Neuronal stem cell (in vitro differentiated cells): ENCODE measurements around the gene TNNI2.

Experiments
- DNase-seq: peaks from one replicate; pipeline ENCODE4 v3.0.0-alpha.2; 2013; ENCODE audit warnings: low spot score
- H2AFZ ChIP-seq: one replicate; pipeline ENCODE4 v1.6.1; 2013; ENCODE audit warnings: mild to moderate bottlenecking, low read length, inconsistent platforms
- H2AK5ac ChIP-seq: 2 replicates; pipeline ENCODE4 v1.6.1; 2013; ENCODE audit warnings: low read depth, mild to moderate bottlenecking, inconsistent platforms, low read length, moderate library complexity, mixed read lengths
- H2BK120ac ChIP-seq: 2 replicates; pipeline ENCODE4 v1.6.1; 2013; ENCODE audit warnings: low read depth, mild to moderate bottlenecking, inconsistent platforms, low read length, moderate library complexity, mixed read lengths
- H2BK12ac ChIP-seq: one replicate; pipeline ENCODE4 v1.6.1; 2013; ENCODE audit warnings: low read length, inconsistent platforms
- H2BK15ac ChIP-seq: 2 replicates; pipeline ENCODE4 v1.6.1; 2013; ENCODE audit warnings: mild to moderate bottlenecking, low read length, inconsistent platforms, mixed read lengths
- H2BK5ac ChIP-seq: one replicate; pipeline ENCODE4 v1.6.1; 2013; ENCODE audit warnings: inconsistent platforms, mild to moderate bottlenecking, low read length, moderate library complexity
- H3K14ac ChIP-seq: one replicate; pipeline ENCODE4 v1.6.1; 2013; ENCODE audit warnings: low read length, inconsistent platforms
- H3K18ac ChIP-seq: 2 replicates; pipeline ENCODE4 v1.6.1; 2013; ENCODE audit warnings: low read length, inconsistent platforms
- H3K23ac ChIP-seq: 2 replicates; pipeline ENCODE4 v1.6.1; 2013; ENCODE audit warnings: low read depth, mild to moderate bottlenecking, mixed read lengths, low read length, inconsistent platforms; ENCODE audit not compliant: poor library complexity
- H3K27ac ChIP-seq: replicated peaks from 3 replicates; pipeline ENCODE4 v1.5.1; 2013; ENCODE audit warnings: low read length, inconsistent platforms
- H3K27me3 ChIP-seq, 3 experiments: 2 replicates each; pipeline ENCODE4 v1.6.1; 2013; ENCODE audit warnings: low read length in 3 of 3, mild to moderate bottlenecking in 2 of 3, inconsistent platforms in 1 of 3, low read depth in 1 of 3, mixed read lengths in 1 of 3, moderate library complexity in 1 of 3; ENCODE audit not compliant: control insufficient read depth in 3 of 3, insufficient read depth in 3 of 3
- H3K36me3 ChIP-seq, 2 donors: replicated peaks in 1 of 2; 2 replicates each; pipeline ENCODE4 v1.6.1; 2013; ENCODE audit warnings: low read length in 2 of 2; ENCODE audit not compliant: control insufficient read depth in 2 of 2, insufficient read depth in 2 of 2
- H3K4ac ChIP-seq: 2 replicates; pipeline ENCODE4 v1.6.1; 2013; ENCODE audit warnings: inconsistent platforms, mild to moderate bottlenecking, low read length, moderate library complexity
- H3K4me1 ChIP-seq, 2 donors: 1 replicate in 1 of 2; 2 replicates in 1 of 2; pipeline ENCODE4 v1.6.1; 2013; ENCODE audit warnings: low read length in 2 of 2, low read depth in 1 of 2; ENCODE audit not compliant: control insufficient read depth in 2 of 2, insufficient read depth in 1 of 2
- H3K4me2 ChIP-seq: one replicate; pipeline ENCODE4 v1.6.1; 2013; ENCODE audit warnings: mild to moderate bottlenecking, low read length, inconsistent platforms; ENCODE audit not compliant: insufficient read depth, poor library complexity, severe bottlenecking
- H3K4me3 ChIP-seq, 2 donors: 2 replicates each; pipeline ENCODE4 v1.5.1; 2013; ENCODE audit warnings: low read length in 2 of 2, mild to moderate bottlenecking in 2 of 2, inconsistent platforms in 1 of 2, moderate library complexity in 1 of 2
- H3K79me1 ChIP-seq: one replicate; pipeline ENCODE4 v1.6.1; 2013; ENCODE audit warnings: low read depth, mild to moderate bottlenecking, inconsistent platforms, low read length, moderate library complexity
- H3K9ac ChIP-seq: one replicate; pipeline ENCODE4 v1.6.1; 2013; ENCODE audit warnings: mild to moderate bottlenecking, low read depth, low read length, inconsistent platforms; ENCODE audit not compliant: poor library complexity
- H3K9me3 ChIP-seq, 2 donors: replicated peaks in 1 of 2; 2 replicates each; pipeline versions ENCODE3 to v1.6.1; 2013; ENCODE audit warnings: low read length in 2 of 2, mild to moderate bottlenecking in 2 of 2, inconsistent platforms in 1 of 2, low read depth in 1 of 2, mixed read lengths in 1 of 2, moderate library complexity in 1 of 2; ENCODE audit not compliant: control insufficient read depth in 2 of 2, insufficient read depth in 1 of 2
- H4K8ac ChIP-seq: one replicate; pipeline ENCODE4 v1.6.1; 2013; ENCODE audit warnings: low read depth, mild to moderate bottlenecking, inconsistent platforms, low read length, moderate library complexity
- H4K91ac ChIP-seq: one replicate; pipeline ENCODE4 v1.6.1; 2013; ENCODE audit warnings: low read length, low read depth, mild to moderate bottlenecking, inconsistent platforms; ENCODE audit not compliant: poor library complexity
- WGBS, 2 donors: extraction: QIAGEN DNeasy Blood & Tissue Kit; methylation state at CpG; one replicate each; pipeline ENCODE4 v1.1.7; 2013; ENCODE audit warnings: missing lambda C conversion rate in 2 of 2, mixed read lengths in 1 of 2; ENCODE audit not compliant: insufficient read length in 2 of 2, insufficient replicate concordance in 1 of 2; ENCODE audit errors: extremely low coverage in 2 of 2; 5-methylcytosine and 5-hydroxymethylcytosine counted together

TNNI2 gene

GRCh38 chr11:1825785-1826451 lies 12.9 kb upstream of the TNNI2 start:
- peak overlapping the region; percentile 98 for H2BK15ac ChIP-seq
- peak overlapping the region; percentile 98 for H2BK12ac ChIP-seq
- H3K4ac ChIP-seq, result peak overlapping the region; percentile 99
- H2AFZ ChIP-seq, result no peak overlapping the region
- peak overlapping the region; percentile 94 for H2BK120ac ChIP-seq
- peaks cover 2% of the 10 kb centered on the region for H3K79me1 ChIP-seq
- peak overlapping the region; percentile 86 for H4K8ac ChIP-seq
- H3K36me3 ChIP-seq, result no peaks in the 10 kb centered on the region
- H3K4me3 ChIP-seq, result no peak overlapping the region
- WGBS, 2 donors, result no CpG with 5 or more reads among the region's 33 CpGs
- peak overlapping the region; percentile 28 for H4K91ac ChIP-seq
- H3K27ac ChIP-seq, result no peak overlapping the region
- no peak overlapping the region for H3K4me2 ChIP-seq
- peaks cover 0 to 47% (median 0%) of the 10 kb centered on the region in 3 experiments for H3K27me3 ChIP-seq
- H2BK5ac ChIP-seq, result peak overlapping the region; percentile 26
- no peaks in the 10 kb centered on the region for H3K9me3 ChIP-seq
- DNase-seq, result no peak
- H3K23ac ChIP-seq, result peak overlapping the region; percentile 98
- peak overlapping the region; percentile 95 for H3K14ac ChIP-seq
- peak overlapping the region; percentile 98 for H3K18ac ChIP-seq
- H3K4me1 ChIP-seq, result no peaks in the 10 kb centered on the region
- H2AK5ac ChIP-seq, result peak overlapping the region; percentile 99
- H3K9ac ChIP-seq, result peak overlapping the region; percentile 89

DNA sequence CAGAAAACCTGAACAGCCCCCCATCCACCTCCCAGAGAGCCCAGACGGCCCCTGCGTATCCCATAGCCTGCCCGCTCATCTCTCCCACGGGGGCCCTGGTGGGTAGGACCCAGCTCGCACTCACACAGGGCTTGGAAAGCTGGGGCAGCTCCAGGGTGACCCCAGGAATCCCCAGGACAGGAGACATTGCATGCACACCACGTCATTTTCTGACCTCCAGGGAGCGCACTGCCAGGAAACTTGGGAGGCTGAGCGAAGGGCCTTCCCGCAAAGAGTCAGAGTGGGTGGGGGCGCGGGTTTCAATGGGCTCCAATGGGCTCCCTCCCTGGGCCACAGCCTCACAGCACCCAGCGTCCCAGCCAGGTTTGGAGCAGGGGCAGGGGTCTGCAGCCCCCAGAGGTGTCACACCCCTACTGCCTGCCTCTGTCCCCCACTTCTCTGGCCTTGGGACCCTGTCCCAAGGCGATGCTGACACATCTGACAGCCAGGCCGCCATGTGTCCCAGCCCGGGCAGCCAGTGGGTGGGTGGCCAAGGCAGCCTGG lies 12.2 kb upstream of the TNNI2 start:
- Histone ChIP-seq H4K91ac (no peak overlapping the region), H3K9me3 (no peaks in the 10 kb centered on the region), H3K14ac (no peak overlapping the region), H3K36me3 (no peaks in the 10 kb centered on the region), H3K18ac (peak overlapping the region; percentile 66), H2BK12ac (peak overlapping the region; percentile 87), H3K9ac (peak overlapping the region; percentile 68), H2BK15ac (peak overlapping the region; percentile 40), H3K4ac (peak overlapping the region; percentile 14), H3K23ac (peak overlapping the region; percentile 85), H3K4me1 (no peaks in the 10 kb centered on the region), H3K27me3 (peaks cover 0 to 49% (median 0%) of the 10 kb centered on the region in 3 experiments), H2BK120ac (peak overlapping the region; percentile 84), H2BK5ac (no peak overlapping the region), H2AFZ (no peak overlapping the region), H3K4me3 (peak overlapping the region in 1 of 2 donors; percentile 22), H3K27ac (no peak overlapping the region), H2AK5ac (peak overlapping the region; percentile 99), H3K79me1 (peaks cover 2% of the 10 kb centered on the region), H4K8ac (no peak overlapping the region), H3K4me2 (no peak overlapping the region)
- WGBS, 2 donors, result no CpG with 5 or more reads among the region's 15 CpGs
- DNase-seq, result no peak

DNA sequence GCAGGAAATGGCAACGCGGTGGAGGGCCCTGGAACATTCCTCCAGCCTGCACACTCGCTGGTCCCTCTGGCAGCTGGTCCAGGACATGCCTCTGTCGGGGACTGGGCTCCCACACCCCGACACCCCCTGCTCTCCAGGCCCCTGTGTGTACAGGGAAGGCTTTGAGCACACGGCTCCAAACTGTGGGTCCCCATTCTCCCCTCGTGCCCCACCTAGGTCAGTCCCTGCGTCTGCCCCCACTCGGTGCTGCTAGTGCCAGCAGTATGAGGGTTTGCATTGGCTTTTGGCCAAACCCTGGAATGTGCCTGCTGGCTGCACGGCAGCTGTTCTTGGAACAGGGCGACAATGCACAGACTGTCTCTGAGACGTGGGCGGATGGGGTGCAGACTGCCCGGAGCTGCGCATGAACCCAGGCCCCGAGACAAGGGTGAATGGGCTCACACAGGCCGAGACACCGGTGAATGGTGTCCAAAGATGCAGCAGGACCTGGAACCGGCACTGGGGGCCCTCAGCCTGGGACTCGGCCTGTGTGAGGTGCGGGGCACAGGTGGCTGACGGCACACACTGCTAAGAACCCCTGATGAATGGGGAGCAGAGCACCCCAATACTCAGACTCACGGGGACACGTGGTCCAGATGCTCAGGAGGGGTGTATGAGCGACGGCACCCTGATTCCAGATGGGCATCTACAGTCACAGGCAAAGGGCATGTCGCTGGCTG lies 11.5 kb upstream of the TNNI2 start:
- Histone ChIP-seq H3K4me2 (no peak overlapping the region), H3K9me3 (no peaks in the 10 kb centered on the region), H3K27me3 (peaks cover 0 to 49% (median 0%) of the 10 kb centered on the region in 3 experiments), H2AFZ (no peak overlapping the region), H2BK5ac (peak overlapping the region; percentile 42), H3K27ac (no peak overlapping the region), H4K91ac (no peak overlapping the region), H2AK5ac (peak overlapping the region; percentile 99), H2BK12ac (peak overlapping the region; percentile 87), H3K36me3 (no peaks in the 10 kb centered on the region), H2BK15ac (peak overlapping the region; percentile 40), H2BK120ac (no peak overlapping the region), H4K8ac (no peak overlapping the region), H3K14ac (no peak overlapping the region), H3K4me3 (peak overlapping the region in 1 of 2 donors; percentile 22), H3K4me1 (peaks cover 0 to 2% of the 10 kb centered on the region in 2 donors), H3K4ac (peak overlapping the region; percentile 14), H3K9ac (peak overlapping the region; percentile 68), H3K79me1 (peaks cover 2% of the 10 kb centered on the region), H3K18ac (peak overlapping the region; percentile 32), H3K23ac (peak overlapping the region; percentile 85)
- no CpG with 5 or more reads among the region's 27 CpGs for WGBS, 2 donors
- no peak for DNase-seq

- H4K8ac ChIP-seq, result no peak overlapping the region
- no peak for DNase-seq
- H3K18ac ChIP-seq, result peak overlapping the region; percentile 86
- no peaks in the 10 kb centered on the region for H3K9me3 ChIP-seq
- H3K27ac ChIP-seq, result no peak overlapping the region
- peaks cover 2% of the 10 kb centered on the region for H3K79me1 ChIP-seq
- H3K4me1 ChIP-seq, result peaks cover 0 to 5% of the 10 kb centered on the region in 2 donors
- H4K91ac ChIP-seq, result no peak overlapping the region
- no peaks in the 10 kb centered on the region for H3K36me3 ChIP-seq
- H3K23ac ChIP-seq, result no peak overlapping the region
- H2AK5ac ChIP-seq, result peak overlapping the region; percentile 99
- peak overlapping the region; percentile 83 for H2BK5ac ChIP-seq
- no peak overlapping the region for H3K4me3 ChIP-seq
- H3K4me2 ChIP-seq, result no peak overlapping the region
- H3K27me3 ChIP-seq, result peaks cover 0 to 53% (median 0%) of the 10 kb centered on the region in 3 experiments
- H2BK15ac ChIP-seq, result peak overlapping the region; percentile 37
- WGBS, 2 donors, result no CpG with 5 or more reads among the region's 19 CpGs
- H2BK12ac ChIP-seq, result no peak overlapping the region
- H3K9ac ChIP-seq, result no peak overlapping the region
- no peak overlapping the region for H2AFZ ChIP-seq
- peak overlapping the region; percentile 65 for H3K14ac ChIP-seq
- no peak overlapping the region for H3K4ac ChIP-seq
- no peak overlapping the region for H2BK120ac ChIP-seq
These were observed 10.8 kb upstream of the TNNI2 start for GRCh38 chr11:1827931-1828330.
